Epithelial cell of proximal tubule (primary cell): ENCODE results near the gene CADM1. TPM values are rescaled to one million over a fixed set of nuclear protein-coding genes. Genes with fewer than 3 reads are reported as not detected.

ENCODE experiments used
- DNase-seq: peaks from one replicate; pipeline ENCODE4 v3.0.0-alpha.2; 2011; ENCODE audit warnings: low read depth
- H3K4me3 ChIP-seq: 2 replicates; pipeline ENCODE4 v1.5.1; 2011; ENCODE audit warnings: low read depth, mild to moderate bottlenecking, low read length
- CTCF ChIP-seq: conservative IDR thresholded peaks from 2 replicates; pipeline ENCODE4 v1.5.1; 2012; ENCODE audit warnings: low read depth, mild to moderate bottlenecking, low read length
- total RNA-seq: library from RNA; depleted of rRNA; stranded (reverse); fragments of >200 nt; gene quantifications from 2 replicates; pipeline ENCODE4 v1.2.3, GENCODE V29; 2015

Gene CADM1
- total RNA-seq, 1 donor from 2014 or later, result 21.3 TPM

GRCh38 chr11:115462004-115462541 is 42.1 kb downstream of the CADM1 start:
- H3K4me3 ChIP-seq, result peak overlapping the region; percentile 53
- TF ChIP-seq CTCF, result peak; percentile 43
- DNase-seq, result peak; percentile 13

- TF ChIP-seq CTCF, result no peak
- H3K4me3 ChIP-seq, result no peak overlapping the region
- DNase-seq, result no peak
Observed at GRCh38 chr11:115460512-115460911, 43.7 kb downstream of the CADM1 start.

- no peak for DNase-seq
- TF ChIP-seq CTCF, result no peak
Observed at GRCh38 chr11:115459563-115459962, 44.7 kb downstream of the CADM1 start.

GRCh38 chr11:115458877-115459276 is 45.3 kb downstream of the CADM1 start:
- no peak for DNase-seq
- H3K4me3 ChIP-seq, result no peak overlapping the region
- TF ChIP-seq CTCF, result no peak

More at GRCh38 chr11:115459563-115459962, 44.7 kb downstream of the CADM1 start:
- H3K4me3 ChIP-seq, result no peak overlapping the region

- H3K4me3 ChIP-seq, result no peak overlapping the region
- no peak for DNase-seq
- TF ChIP-seq CTCF, result no peak
Observed at GRCh38 chr11:115456019-115456418, 48.2 kb downstream of the CADM1 start.

GRCh38 chr11:115455613-115456012 is 48.6 kb downstream of the CADM1 start:
- no peak overlapping the region for H3K4me3 ChIP-seq
- no peak for DNase-seq
- TF ChIP-seq CTCF, result no peak

- TF ChIP-seq CTCF, result no peak
- no peak for DNase-seq
- H3K4me3 ChIP-seq, result no peak overlapping the region
Observed at GRCh38 chr11:115454525-115454924, 49.7 kb downstream of the CADM1 start.
